Fibroblast of the aortic adventitia (primary cell): ENCODE data around the gene XAGE5. TPM values are rescaled to one million over a fixed set of nuclear protein-coding genes. Genes with fewer than 3 reads are reported as not detected.
"Not testable (repeated sequence)": the region's sequence is repeated elsewhere in the genome, so short reads cannot be mapped to it uniquely, and the experiment has no call there.

Experiments
- DNase-seq: peaks from one replicate; pipeline ENCODE4 v3.0.0-alpha.2; 2010; ENCODE audit warnings: low read depth
- H3K4me3 ChIP-seq: 2 replicates; pipeline ENCODE4 v1.5.1; 2011; ENCODE audit warnings: low read depth, mild to moderate bottlenecking, control low read depth, low read length, moderate library complexity
- CTCF ChIP-seq: IDR thresholded peaks from 2 replicates; pipeline ENCODE4 v1.5.1; 2011; ENCODE audit warnings: mild to moderate bottlenecking, low read length, control low read depth, inconsistent platforms; ENCODE audit not compliant: insufficient read depth
- small RNA-seq: library from RNA; depleted of rRNA; stranded (forward); fragments of <200 nt; gene quantifications from one replicate; pipeline ENCODE3, GENCODE V24; 2012
- total RNA-seq: library from RNA; depleted of rRNA; stranded (reverse); fragments of >200 nt; gene quantifications from 2 replicates; pipeline ENCODE4 v1.2.3, GENCODE V29; 2012; ENCODE audit warnings: low replicate concordance

The XAGE5 gene
- total RNA-seq, 1 donor, result not detected

GRCh38 chrX:52839137-52839536 lies 28.1 kb downstream of the XAGE5 start:
- no peak for TF ChIP-seq CTCF
- no peak overlapping the region for H3K4me3 ChIP-seq
- DNase-seq, result no peak

GRCh38 chrX:52843619-52844018 lies 32.5 kb downstream of the XAGE5 start:
- not testable (repeated sequence) for H3K4me3 ChIP-seq, DNase-seq

- no peak for TF ChIP-seq CTCF
- DNase-seq, result peak; percentile 1
Observed at GRCh38 chrX:52852110-52852860, 41.2 kb downstream of the XAGE5 start.

GRCh38 chrX:52856991-52857525 lies 46.0 kb downstream of the XAGE5 start:
- not testable (repeated sequence) for H3K4me3 ChIP-seq, DNase-seq

More at GRCh38 chrX:52852110-52852860, 41.2 kb downstream of the XAGE5 start:
- H3K4me3 ChIP-seq, result no peak overlapping the region

GRCh38 chrX:52865343-52865998 lies 54.4 kb downstream of the XAGE5 start:
- TF ChIP-seq CTCF, result no peak
- no peak overlapping the region for H3K4me3 ChIP-seq
- DNase-seq, result no peak

Small RNA genes within 50 kb of the gene (small RNA-seq; reads per million reads assigned to genes)
- gene AC244505.6 (not detected), gene AC244505.7 (not detected)

Other genes starting within 250 kb of the XAGE5 start
- not detected in 2 replicates for gene SSX7, start 156.4 kb upstream of the XAGE5 start, total RNA-seq
- not detected in 2 replicates for gene SSX2, start 104.1 kb upstream of the XAGE5 start, total RNA-seq
- 0.09 TPM in 1 of 2 replicates, not detected in the other for gene SSX2B, start 60.0 kb upstream of the XAGE5 start, total RNA-seq
- gene SPANXN5, start 13.9 kb upstream of the XAGE5 start, total RNA-seq, result not detected in 2 replicates
- not detected in 2 replicates for gene XAGE3, start 56.8 kb downstream of the XAGE5 start, total RNA-seq
- 7.9 and 26.5 TPM in 2 replicates for gene FAM156B, start 86.0 kb downstream of the XAGE5 start, total RNA-seq
- 9.8 and 16.8 TPM in 2 replicates for gene FAM156A, start 147.2 kb downstream of the XAGE5 start, total RNA-seq
- 1.1 and 2.5 TPM in 2 replicates for gene GPR173, start 237.5 kb downstream of the XAGE5 start, total RNA-seq